ENCODE data around the gene GRM3.

The GRM3 gene

GRCh38 chr7:86786376-86786775, 142.7 kb downstream of the GRM3 start:
- no peak for DNase-seq (ENCODE audit: low read depth)

- DNase-seq (ENCODE audit: low read depth) = no peak
Measured at GRCh38 chr7:86788948-86789347, 145.2 kb downstream of the GRM3 start.

DNA sequence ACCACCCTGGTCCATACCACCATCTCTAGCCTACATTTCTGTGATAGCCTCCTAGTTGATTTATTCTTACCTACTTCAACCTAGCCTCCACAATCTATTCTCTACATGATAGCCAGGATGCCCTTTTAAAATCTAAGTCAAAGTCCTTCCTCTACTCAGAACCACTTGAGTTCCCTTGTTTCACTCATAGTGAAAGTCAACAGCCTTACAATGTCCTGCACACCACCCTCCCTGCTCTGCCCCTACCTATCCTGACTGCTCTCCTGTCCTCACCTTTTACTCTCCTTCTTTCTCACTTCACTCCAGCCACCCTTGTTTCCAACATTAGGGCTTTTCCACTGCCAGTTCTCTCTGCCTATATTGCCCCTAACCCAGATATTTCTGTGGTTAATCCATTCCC, 146.7 kb downstream of the GRM3 start:
- DNase-seq (ENCODE audit: low read depth) = no peak

DNA sequence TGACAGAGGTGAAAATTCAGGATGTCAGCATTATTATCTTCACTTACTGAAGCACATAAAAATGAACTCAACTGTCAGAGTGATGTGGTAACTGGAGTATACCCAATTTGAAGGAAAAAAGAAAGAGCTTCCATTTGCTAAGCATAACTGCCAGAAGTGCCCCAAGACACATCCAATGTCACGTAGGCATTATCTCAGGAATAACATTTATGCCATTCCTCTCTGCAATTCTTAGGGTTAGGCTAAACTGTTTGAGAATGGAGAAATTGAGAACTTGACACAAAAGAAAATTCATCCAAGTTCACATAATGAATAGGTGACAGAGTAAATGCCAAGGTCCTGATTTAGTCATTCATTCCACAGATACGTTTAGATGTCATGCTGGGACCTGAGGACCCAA, 148.6 kb downstream of the GRM3 start:
- no peak for DNase-seq (ENCODE audit: low read depth)

DNA sequence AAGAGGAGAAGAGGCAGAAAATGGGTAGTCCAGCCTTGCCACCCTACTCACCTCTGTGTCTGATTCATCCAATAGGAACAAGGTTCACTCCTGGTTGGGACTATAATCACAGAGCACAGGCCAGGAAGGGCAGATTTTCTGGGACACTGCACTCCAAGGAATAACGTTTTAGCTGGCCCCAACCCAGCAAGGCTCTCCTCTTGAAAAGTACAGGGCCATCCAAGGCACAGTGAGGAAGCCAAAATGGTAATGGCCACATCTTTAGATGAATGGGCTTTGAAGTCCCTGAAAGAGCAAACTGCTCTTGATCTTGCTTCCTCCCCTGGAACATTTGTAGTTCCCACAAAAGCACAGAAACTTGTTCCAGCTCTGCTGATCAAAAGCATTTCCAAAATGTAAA, 149.4 kb downstream of the GRM3 start:
- DNase-seq (ENCODE audit: low read depth) = no peak

GRCh38 chr7:86814661-86815379, 171.1 kb downstream of the GRM3 start:
- DNase-seq (ENCODE audit: low read depth) = no peak

GRCh38 chr7:86815556-86815955, 171.8 kb downstream of the GRM3 start:
- DNase-seq (ENCODE audit: low read depth) = no peak

DNA sequence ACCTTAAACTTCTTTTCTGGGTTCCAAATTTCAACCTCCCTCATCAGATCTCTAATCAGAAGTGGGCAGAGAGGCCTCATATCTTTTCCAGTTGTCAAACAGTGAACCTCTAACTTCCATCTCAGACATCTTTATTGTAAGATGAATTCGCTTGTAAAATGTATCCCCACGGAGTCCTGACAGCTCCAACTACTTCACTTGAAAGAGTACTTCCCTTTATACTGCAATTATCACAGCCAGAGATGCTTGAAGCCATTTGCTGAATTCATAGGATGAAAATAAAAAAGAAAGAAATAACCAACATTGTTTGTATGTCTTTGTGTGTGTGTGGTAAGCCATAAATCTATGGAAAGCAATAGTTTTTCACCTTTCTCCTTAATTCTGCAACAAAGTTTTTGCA, 175.2 kb downstream of the GRM3 start:
- DNase-seq (ENCODE audit: low read depth) = no peak

DNA sequence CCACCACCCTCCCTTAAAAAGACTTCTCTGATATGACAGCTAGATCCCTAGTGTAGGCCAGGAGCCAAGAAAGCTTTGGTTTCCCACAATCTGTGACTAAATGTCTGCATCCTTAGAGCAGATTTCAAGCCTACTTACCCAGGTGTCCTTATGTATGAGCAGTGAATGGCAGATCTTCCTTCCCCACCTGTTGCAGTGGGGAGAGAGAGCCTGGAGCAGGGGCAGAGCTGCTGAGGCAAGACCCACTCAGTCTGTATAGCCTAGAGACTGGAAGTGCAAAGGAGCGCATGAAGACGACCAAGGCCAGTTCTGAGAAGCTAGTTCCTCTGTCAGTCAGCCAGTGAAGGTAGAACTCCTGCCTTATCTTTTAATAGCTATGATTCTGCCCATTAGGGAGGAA, 180.1 kb downstream of the GRM3 start:
- no peak for DNase-seq (ENCODE audit: low read depth)

DNA sequence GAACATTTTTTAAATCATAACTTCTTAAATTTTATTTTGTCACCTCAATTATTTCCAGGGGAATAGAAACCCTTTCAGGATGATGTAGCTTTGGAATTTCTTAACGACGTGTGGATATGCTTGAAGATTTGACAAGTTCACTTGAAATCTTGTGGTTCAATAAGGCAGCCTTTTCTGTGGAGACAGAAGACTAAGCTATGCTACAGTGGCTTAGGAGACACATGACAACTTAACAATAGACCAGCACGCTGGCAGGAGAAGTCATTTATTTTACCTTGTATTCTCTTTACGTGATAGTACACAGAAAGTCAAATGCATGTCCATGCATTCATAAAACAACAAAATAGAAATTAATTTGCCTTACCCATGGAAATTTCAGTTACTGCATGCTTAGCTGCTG, 181.6 kb downstream of the GRM3 start:
- no peak for DNase-seq (ENCODE audit: low read depth)

DNA sequence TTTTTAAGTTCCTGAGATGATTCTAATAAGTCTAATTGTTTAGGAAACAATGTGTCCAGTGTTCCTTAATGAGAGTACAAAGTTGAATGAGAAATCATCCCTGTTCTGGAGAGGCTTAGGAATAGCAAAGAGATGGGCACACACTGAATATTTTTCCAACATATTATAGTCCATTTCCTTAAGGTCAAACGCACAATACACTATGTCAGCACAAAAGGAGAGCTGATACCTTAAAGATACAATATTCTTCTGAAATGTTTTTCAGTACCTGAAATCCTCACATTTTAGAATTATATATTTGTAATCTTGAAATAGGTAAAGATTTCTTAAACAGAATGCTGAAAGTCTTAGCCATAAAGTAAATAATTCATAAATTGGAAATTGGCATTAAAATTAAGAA, 183.2 kb downstream of the GRM3 start:
- DNase-seq (ENCODE audit: low read depth) = no peak

- no peak for DNase-seq (ENCODE audit: low read depth)
Measured at GRCh38 chr7:86833360-86833759, 189.7 kb downstream of the GRM3 start.

GRCh38 chr7:86837235-86837634, 193.5 kb downstream of the GRM3 start:
- DNase-seq (ENCODE audit: low read depth) = no peak

- DNase-seq (ENCODE audit: low read depth) = no peak
Measured at GRCh38 chr7:86844608-86845007, 200.9 kb downstream of the GRM3 start.

GRCh38 chr7:86846494-86847190, 202.9 kb downstream of the GRM3 start:
- DNase-seq (ENCODE audit: low read depth) = no peak

GRCh38 chr7:86848226-86848625, 204.5 kb downstream of the GRM3 start:
- no peak for DNase-seq (ENCODE audit: low read depth)

GRCh38 chr7:86851566-86851965, 207.9 kb downstream of the GRM3 start:
- no peak for DNase-seq (ENCODE audit: low read depth)

GRCh38 chr7:86863452-86863851, 219.7 kb downstream of the GRM3 start:
- DNase-seq (ENCODE audit: low read depth) = no peak

- no peak for DNase-seq (ENCODE audit: low read depth)
Measured at GRCh38 chr7:86867163-86867762, 223.6 kb downstream of the GRM3 start.

DNA sequence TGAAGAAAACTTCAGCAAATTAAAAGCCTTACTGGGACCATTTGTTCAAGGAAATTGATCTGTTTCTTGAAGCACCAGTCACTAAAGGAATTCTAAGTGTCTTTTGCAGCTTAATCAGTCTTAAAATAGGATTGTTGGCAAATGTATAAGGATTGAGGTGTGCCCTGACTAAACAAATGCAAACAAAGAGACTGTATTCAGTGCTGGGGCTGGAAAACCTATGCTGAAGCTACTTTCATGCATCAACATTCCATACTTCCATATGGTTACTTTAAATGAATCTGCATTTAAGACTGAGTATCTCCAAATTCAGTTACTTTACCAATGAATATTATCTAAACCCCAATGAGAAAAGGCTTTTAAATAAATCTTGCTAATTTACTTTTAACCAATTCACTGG, 232.4 kb downstream of the GRM3 start:
- no peak for DNase-seq (ENCODE audit: low read depth)

- no peak for DNase-seq (ENCODE audit: low read depth)
Measured at GRCh38 chr7:86884152-86884551, 240.4 kb downstream of the GRM3 start.

- DNase-seq (ENCODE audit: low read depth) = no peak
Measured at GRCh38 chr7:86889501-86889900, 245.8 kb downstream of the GRM3 start.

DNA sequence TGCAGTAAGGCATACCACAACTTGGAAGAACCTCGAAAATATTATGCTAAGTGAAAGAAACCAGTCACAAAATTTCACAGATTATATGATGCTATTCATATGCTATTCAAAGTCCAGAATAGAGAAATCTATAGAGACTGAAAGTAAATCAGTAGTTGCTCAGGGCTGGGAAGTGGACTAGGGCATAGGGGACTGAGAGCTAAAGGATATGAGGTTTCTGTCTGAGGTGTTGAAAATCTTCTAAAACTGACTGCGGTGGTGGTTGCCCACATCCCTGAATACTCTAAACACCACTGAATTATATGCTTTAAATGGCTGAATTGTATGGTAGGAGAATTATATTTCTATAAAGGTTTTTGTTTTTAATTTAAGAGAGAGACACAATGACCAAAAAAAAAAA, 254.5 kb downstream of the GRM3 start:
- DNase-seq (ENCODE audit: low read depth) = no peak

DNA sequence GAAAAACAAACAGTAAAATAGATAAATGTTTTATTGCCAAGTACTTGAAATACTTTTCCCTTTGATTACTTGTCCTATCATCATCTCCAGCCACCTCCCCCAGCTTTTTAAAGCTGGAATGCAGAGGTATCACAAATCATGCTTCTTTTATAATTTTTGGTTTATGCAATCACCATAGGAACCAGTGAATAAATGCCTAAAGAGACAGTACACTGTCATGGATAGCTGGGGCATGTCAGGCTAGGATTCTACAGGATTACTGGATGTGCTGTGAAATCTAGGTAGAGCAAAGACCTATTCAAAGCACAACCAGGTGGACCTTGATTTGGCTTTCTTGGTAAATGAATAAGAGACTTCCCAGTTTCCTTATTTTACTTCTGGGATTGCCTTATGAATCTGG, 257.2 kb downstream of the GRM3 start:
- DNase-seq (ENCODE audit: low read depth) = no peak

Data from stimulated activated CD8-positive, alpha-beta memory T cell treated with anti-CD3 and anti-CD28 coated beads, Interleukin-7, amount 100 ng/mL, for 24 hours (primary cell).